ENCODE measurements around the gene RASGRF1.

Gene RASGRF1

GRCh38 chr15:79018960-79019359, 71.6 kb downstream of the RASGRF1 start:
- no peak overlapping the region for H3K9ac ChIP-seq (ENCODE audit: low read depth, low read length, poor library complexity, severe bottlenecking)
- no peaks in the 10 kb centered on the region for H3K4me1 ChIP-seq (ENCODE audit: insufficient read depth, low read length, poor library complexity, severe bottlenecking)
- TF ChIP-seq EZH2phosphoT487 (IDR thresholded peaks at IDR 0.05; ENCODE audit: borderline replicate concordance) (no peak), CTCF (conservative IDR thresholded peaks at IDR 0.05; ENCODE audit: low read length) (no peak)
- no peaks in the 10 kb centered on the region for H3F3A ChIP-seq (ENCODE audit: low read depth)
- H3K36me3 ChIP-seq (ENCODE audit: insufficient read depth, low read length), result no peaks in the 10 kb centered on the region
- no peak overlapping the region for H3K4me3 ChIP-seq (ENCODE audit: low read length, poor library complexity, severe bottlenecking)
- H2AFZ ChIP-seq (ENCODE audit: low read length), result no peak overlapping the region
- no peaks in the 10 kb centered on the region for H4K20me1 ChIP-seq (ENCODE audit: insufficient read depth, low read length, poor library complexity, severe bottlenecking)
- no peak overlapping the region for H3K4me2 ChIP-seq (ENCODE audit: low read depth, low read length, poor library complexity, severe bottlenecking)
- no peaks in the 10 kb centered on the region for H3K9me3 ChIP-seq (ENCODE audit: insufficient read depth, low read depth, low read length)
- no peaks in the 10 kb centered on the region for H3K79me2 ChIP-seq (ENCODE audit: insufficient read depth, low read length)
- no peaks in the 10 kb centered on the region for H3K27me3 ChIP-seq (ENCODE audit: insufficient read depth, low read length, poor library complexity, severe bottlenecking)
- no peaks in the 10 kb centered on the region for H3K9me2 ChIP-seq (replicated peaks; ENCODE audit: low read depth, low read length)

- Histone ChIP-seq H3K27me3 (ENCODE audit: insufficient read depth, low read length, poor library complexity, severe bottlenecking) (no peaks in the 10 kb centered on the region), H3K79me2 (ENCODE audit: insufficient read depth, low read length) (no peaks in the 10 kb centered on the region), H4K20me1 (ENCODE audit: insufficient read depth, low read length, poor library complexity, severe bottlenecking) (no peaks in the 10 kb centered on the region), H3K36me3 (ENCODE audit: insufficient read depth, low read length) (no peaks in the 10 kb centered on the region), H3K4me2 (ENCODE audit: low read depth, low read length, poor library complexity, severe bottlenecking) (no peak overlapping the region), H3K9me3 (ENCODE audit: insufficient read depth, low read depth, low read length) (no peaks in the 10 kb centered on the region), H3F3A (ENCODE audit: low read depth) (no peaks in the 10 kb centered on the region), H2AFZ (ENCODE audit: low read length) (no peak overlapping the region), H3K9me2 (replicated peaks; ENCODE audit: low read depth, low read length) (no peaks in the 10 kb centered on the region), H3K4me1 (ENCODE audit: insufficient read depth, low read length, poor library complexity, severe bottlenecking) (no peaks in the 10 kb centered on the region), H3K4me3 (ENCODE audit: low read length, poor library complexity, severe bottlenecking) (no peak overlapping the region), H3K9ac (ENCODE audit: low read depth, low read length, poor library complexity, severe bottlenecking) (no peak overlapping the region)
- no peak for TF ChIP-seq CTCF (conservative IDR thresholded peaks at IDR 0.05; ENCODE audit: low read length)
- no peak for TF ChIP-seq EZH2phosphoT487 (IDR thresholded peaks at IDR 0.05; ENCODE audit: borderline replicate concordance)
Measured at GRCh38 chr15:79017953-79018352, 72.6 kb downstream of the RASGRF1 start.

- Histone ChIP-seq H2AFZ (ENCODE audit: low read length) (no peak overlapping the region), H3K9me3 (ENCODE audit: insufficient read depth, low read depth, low read length) (no peaks in the 10 kb centered on the region), H3K36me3 (ENCODE audit: insufficient read depth, low read length) (no peaks in the 10 kb centered on the region), H3K27me3 (ENCODE audit: insufficient read depth, low read length, poor library complexity, severe bottlenecking) (no peaks in the 10 kb centered on the region), H3K9me2 (replicated peaks; ENCODE audit: low read depth, low read length) (no peaks in the 10 kb centered on the region), H3K79me2 (ENCODE audit: insufficient read depth, low read length) (no peaks in the 10 kb centered on the region), H3K9ac (ENCODE audit: low read depth, low read length, poor library complexity, severe bottlenecking) (no peak overlapping the region), H3K4me2 (ENCODE audit: low read depth, low read length, poor library complexity, severe bottlenecking) (no peak overlapping the region), H4K20me1 (ENCODE audit: insufficient read depth, low read length, poor library complexity, severe bottlenecking) (no peaks in the 10 kb centered on the region), H3F3A (ENCODE audit: low read depth) (no peaks in the 10 kb centered on the region), H3K4me1 (ENCODE audit: insufficient read depth, low read length, poor library complexity, severe bottlenecking) (no peaks in the 10 kb centered on the region), H3K4me3 (ENCODE audit: low read length, poor library complexity, severe bottlenecking) (no peak overlapping the region)
- TF ChIP-seq CTCF (conservative IDR thresholded peaks at IDR 0.05; ENCODE audit: low read length) (no peak), EZH2phosphoT487 (IDR thresholded peaks at IDR 0.05; ENCODE audit: borderline replicate concordance) (no peak)
Measured at GRCh38 chr15:79016527-79017170, 73.9 kb downstream of the RASGRF1 start.
